ENCODE data around the gene FKBP1B.

FKBP1B gene

DNA sequence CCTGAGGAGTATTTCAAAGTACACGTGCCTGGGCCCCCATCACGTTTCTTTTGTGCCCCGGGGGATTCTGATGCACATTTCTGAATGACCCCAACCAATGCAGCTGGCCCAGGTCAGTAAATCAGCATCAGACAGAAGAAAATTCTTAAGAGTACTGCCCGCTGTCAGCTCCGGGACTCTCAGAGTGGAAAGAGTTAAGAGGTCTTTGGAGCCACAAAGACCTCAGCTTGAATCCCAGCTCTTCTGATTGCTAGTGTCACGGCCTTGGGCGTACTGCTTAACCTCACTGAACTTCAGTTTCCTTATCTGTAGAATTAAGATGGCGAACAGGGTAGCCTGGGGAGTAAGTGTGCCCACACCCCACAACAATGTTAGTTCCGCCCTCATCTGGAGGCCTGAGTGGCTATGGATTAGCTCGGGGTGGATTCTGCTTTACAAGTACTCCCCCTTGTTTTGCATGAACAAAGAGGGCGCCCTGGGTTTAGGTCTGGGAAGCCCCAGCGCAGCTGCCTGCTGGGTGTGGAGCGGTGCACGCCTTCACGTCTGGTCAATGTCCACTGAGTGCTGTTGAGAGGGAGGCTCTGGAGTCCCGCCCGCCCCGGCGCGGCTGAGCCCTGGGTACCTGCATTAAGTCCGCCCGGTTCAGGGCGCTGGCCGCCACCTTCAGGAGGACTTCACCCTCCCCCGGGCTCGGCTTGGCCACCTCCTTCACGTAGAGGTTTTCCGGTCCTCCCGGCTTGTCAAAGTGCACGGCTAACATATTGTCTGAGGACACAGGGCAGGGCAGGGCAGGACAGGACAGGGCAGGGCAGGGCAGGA is 34.2 kb downstream of the FKBP1B start:
- no peaks in the 10 kb centered on the region for H3K9me3 ChIP-seq (ENCODE audit: control insufficient read depth, insufficient read depth, low read depth, low read length)
- ChIA-PET POLR2A (interaction anchor here (0.6 to 2.4 kb wide), 10 partner anchors 8 to 259 kb away, joined by 3 to 14 read pairs (median 4); partner anchors contain the start of genes ATAD2B, SF3B6 and WDCP), CTCF (interaction anchor here (0.5 to 3.1 kb wide), 29 partner anchors 9 to 561 kb away, joined by 3 to 23 read pairs (median 4); partner anchors contain the start of genes ATAD2B and WDCP)
- no peaks in the 10 kb centered on the region for H3K4me1 ChIP-seq (ENCODE audit: control insufficient read depth, insufficient read depth, low read length)
- H3K27ac ChIP-seq (ENCODE audit: extremely low read depth, low read depth, low read length), result peak overlapping the region; percentile 79
- peak overlapping the region; percentile 68 for H3K4me3 ChIP-seq (ENCODE audit: low read depth, low read length)
- peaks cover 3 to 46% of the 10 kb centered on the region in 2 experiments; a peak in 2 of 3 replicates for H3K36me3 ChIP-seq (ENCODE audit: control insufficient read depth in 2 of 2, insufficient read depth in 1 of 2, low read length in 2 of 2)
- TF ChIP-seq, protein P1, sequence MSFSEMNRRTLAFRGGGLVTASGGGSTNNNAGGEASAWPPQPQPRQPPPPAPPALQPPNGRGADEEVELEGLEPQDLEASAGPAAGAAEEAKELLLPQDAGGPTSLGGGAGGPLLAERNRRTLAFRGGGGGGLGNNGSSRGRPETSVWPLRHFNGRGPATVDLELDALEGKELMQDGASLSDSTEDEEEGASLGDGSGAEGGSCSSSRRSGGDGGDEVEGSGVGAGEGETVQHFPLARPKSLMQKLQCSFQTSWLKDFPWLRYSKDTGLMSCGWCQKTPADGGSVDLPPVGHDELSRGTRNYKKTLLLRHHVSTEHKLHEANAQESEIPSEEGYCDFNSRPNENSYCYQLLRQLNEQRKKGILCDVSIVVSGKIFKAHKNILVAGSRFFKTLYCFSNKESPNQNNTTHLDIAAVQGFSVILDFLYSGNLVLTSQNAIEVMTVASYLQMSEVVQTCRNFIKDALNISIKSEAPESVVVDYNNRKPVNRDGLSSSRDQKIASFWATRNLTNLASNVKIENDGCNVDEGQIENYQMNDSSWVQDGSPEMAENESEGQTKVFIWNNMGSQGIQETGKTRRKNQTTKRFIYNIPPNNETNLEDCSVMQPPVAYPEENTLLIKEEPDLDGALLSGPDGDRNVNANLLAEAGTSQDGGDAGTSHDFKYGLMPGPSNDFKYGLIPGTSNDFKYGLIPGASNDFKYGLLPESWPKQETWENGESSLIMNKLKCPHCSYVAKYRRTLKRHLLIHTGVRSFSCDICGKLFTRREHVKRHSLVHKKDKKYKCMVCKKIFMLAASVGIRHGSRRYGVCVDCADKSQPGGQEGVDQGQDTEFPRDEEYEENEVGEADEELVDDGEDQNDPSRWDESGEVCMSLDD (tag by site-specific recombination; IDR thresholded peaks at IDR 0.05), result no peak
- TF ChIP-seq ZNF423 (tag by site-specific recombination; IDR thresholded peaks at IDR 0.05) (no peak), KLF7 (tag by site-specific recombination; IDR thresholded peaks at IDR 0.05; ENCODE audit: borderline replicate concordance) (no peak), ZNF248 (tag by site-specific recombination; IDR thresholded peaks at IDR 0.05) (no peak), ZNF416 (tag by site-specific recombination; IDR thresholded peaks at IDR 0.05) (no peak), ZBTB8A (tag by site-specific recombination; IDR thresholded peaks at IDR 0.05) (peak; percentile 97), ZNF600 (tag by site-specific recombination; IDR thresholded peaks at IDR 0.05) (no peak), GLI2 (tag by site-specific recombination; IDR thresholded peaks at IDR 0.05; ENCODE audit: borderline replicate concordance, low read depth) (no peak), ZNF133 (tag by site-specific recombination; IDR thresholded peaks at IDR 0.05) (no peak), ZNF48 (tag by site-specific recombination; IDR thresholded peaks at IDR 0.05) (no peak), ZBTB17 (tag by site-specific recombination; IDR thresholded peaks at IDR 0.05) (no peak), ZXDB (tag by site-specific recombination; IDR thresholded peaks at IDR 0.05) (peak; percentile 97), ZNF558 (tag by site-specific recombination; IDR thresholded peaks at IDR 0.05) (no peak), BCL11A (tag by site-specific recombination; IDR thresholded peaks at IDR 0.05; ENCODE audit: low read depth) (no peak; the same call in none of the 2 replicates), KLF8 (tag by site-specific recombination; IDR thresholded peaks at IDR 0.05) (no peak), HOXA7 (CRISPR knock-in tag; IDR thresholded peaks at IDR 0.05; ENCODE audit: borderline replicate concordance) (no peak), ZNF514 (tag by site-specific recombination; IDR thresholded peaks at IDR 0.05) (no peak), ZNF19 (tag by site-specific recombination; IDR thresholded peaks at IDR 0.05; ENCODE audit: low read depth) (no peak), SALL2 (tag by site-specific recombination; IDR thresholded peaks at IDR 0.05; ENCODE audit: borderline replicate concordance) (no peak), TRIM28 (IDR thresholded peaks at IDR 0.05; ENCODE audit: borderline replicate concordance, low read length) (no peak), ZEB2 (tag by site-specific recombination; IDR thresholded peaks at IDR 0.05) (no peak), ZNF341 (tag by site-specific recombination; IDR thresholded peaks at IDR 0.05; ENCODE audit: low read depth) (no peak; the same call in 1 of the 2 replicates), YY2 (tag by site-specific recombination; IDR thresholded peaks at IDR 0.05) (no peak)
- TF ChIP-seq, protein P2, sequence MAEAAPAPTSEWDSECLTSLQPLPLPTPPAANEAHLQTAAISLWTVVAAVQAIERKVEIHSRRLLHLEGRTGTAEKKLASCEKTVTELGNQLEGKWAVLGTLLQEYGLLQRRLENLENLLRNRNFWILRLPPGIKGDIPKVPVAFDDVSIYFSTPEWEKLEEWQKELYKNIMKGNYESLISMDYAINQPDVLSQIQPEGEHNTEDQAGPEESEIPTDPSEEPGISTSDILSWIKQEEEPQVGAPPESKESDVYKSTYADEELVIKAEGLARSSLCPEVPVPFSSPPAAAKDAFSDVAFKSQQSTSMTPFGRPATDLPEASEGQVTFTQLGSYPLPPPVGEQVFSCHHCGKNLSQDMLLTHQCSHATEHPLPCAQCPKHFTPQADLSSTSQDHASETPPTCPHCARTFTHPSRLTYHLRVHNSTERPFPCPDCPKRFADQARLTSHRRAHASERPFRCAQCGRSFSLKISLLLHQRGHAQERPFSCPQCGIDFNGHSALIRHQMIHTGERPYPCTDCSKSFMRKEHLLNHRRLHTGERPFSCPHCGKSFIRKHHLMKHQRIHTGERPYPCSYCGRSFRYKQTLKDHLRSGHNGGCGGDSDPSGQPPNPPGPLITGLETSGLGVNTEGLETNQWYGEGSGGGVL (tag by site-specific recombination; IDR thresholded peaks at IDR 0.05), result peak; percentile 7; the same call in 1 of the 2 replicates
- TF ChIP-seq, protein P3, sequence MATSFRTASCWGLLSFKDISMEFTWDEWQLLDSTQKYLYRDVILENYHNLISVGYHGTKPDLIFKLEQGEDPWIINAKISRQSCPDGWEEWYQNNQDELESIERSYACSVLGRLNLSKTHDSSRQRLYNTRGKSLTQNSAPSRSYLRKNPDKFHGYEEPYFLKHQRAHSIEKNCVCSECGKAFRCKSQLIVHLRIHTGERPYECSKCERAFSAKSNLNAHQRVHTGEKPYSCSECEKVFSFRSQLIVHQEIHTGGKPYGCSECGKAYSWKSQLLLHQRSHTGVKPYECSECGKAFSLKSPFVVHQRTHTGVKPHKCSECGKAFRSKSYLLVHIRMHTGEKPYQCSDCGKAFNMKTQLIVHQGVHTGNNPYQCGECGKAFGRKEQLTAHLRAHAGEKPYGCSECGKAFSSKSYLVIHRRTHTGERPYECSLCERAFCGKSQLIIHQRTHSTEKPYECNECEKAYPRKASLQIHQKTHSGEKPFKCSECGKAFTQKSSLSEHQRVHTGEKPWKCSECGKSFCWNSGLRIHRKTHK (tag by site-specific recombination; IDR thresholded peaks at IDR 0.05), result no peak
- TF ChIP-seq, protein P4, sequence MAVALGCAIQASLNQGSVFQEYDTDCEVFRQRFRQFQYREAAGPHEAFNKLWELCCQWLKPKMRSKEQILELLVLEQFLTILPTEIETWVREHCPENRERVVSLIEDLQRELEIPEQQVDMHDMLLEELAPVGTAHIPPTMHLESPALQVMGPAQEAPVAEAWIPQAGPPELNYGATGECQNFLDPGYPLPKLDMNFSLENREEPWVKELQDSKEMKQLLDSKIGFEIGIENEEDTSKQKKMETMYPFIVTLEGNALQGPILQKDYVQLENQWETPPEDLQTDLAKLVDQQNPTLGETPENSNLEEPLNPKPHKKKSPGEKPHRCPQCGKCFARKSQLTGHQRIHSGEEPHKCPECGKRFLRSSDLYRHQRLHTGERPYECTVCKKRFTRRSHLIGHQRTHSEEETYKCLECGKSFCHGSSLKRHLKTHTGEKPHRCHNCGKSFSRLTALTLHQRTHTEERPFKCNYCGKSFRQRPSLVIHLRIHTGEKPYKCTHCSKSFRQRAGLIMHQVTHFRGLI (tag by site-specific recombination; IDR thresholded peaks at IDR 0.05), result 0 out of 2 replicates have a peak, but pooled peaks have one; percentile 23
- TF ChIP-seq, protein P5, sequence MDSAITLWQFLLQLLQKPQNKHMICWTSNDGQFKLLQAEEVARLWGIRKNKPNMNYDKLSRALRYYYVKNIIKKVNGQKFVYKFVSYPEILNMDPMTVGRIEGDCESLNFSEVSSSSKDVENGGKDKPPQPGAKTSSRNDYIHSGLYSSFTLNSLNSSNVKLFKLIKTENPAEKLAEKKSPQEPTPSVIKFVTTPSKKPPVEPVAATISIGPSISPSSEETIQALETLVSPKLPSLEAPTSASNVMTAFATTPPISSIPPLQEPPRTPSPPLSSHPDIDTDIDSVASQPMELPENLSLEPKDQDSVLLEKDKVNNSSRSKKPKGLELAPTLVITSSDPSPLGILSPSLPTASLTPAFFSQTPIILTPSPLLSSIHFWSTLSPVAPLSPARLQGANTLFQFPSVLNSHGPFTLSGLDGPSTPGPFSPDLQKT (IDR thresholded peaks at IDR 0.05; ENCODE audit: borderline replicate concordance, low read depth, low read length), result no peak

All from HEK293 (cell line).